Measurements from ENCODE around the gene UNC93A.
A peak's percentile ranks its signal among the peaks of the same experiment; 100 is the strongest.
"Not testable (repeated sequence)": the region's sequence is repeated elsewhere in the genome, so short reads cannot be mapped to it uniquely, and the experiment has no call there.

The UNC93A gene

GRCh38 chr6:167272151-167272550 is 19.0 kb upstream of the UNC93A start:
- no peak for DNase-seq

GRCh38 chr6:167272696-167273379 is 18.3 kb upstream of the UNC93A start:
- no peak for DNase-seq

- DNase-seq: no peak
Observed at GRCh38 chr6:167274270-167274669, 16.8 kb upstream of the UNC93A start.

GRCh38 chr6:167275001-167275400 is 16.1 kb upstream of the UNC93A start:
- no peak for DNase-seq

DNA sequence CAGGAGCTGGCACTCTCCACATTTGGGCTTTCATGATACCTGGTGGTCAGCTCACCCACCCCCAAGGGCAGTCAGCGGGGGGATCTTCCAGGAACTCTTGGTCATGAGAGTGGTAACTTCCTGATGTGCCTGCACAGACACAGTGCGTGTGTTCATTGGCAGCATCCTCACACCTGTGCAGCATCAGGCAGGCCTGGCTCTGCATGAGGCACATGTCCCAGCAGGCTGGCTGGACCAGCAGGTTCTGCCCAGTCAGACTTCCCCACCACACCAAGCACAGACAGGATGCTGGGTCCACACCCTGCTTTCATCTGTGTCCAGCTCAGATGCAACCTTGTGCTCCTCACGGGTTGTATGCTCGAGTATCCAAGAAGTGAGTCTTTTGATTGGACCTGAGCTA is 15.7 kb upstream of the UNC93A start:
- no peak for DNase-seq

- no peak for DNase-seq
Observed at GRCh38 chr6:167276772-167277533, 14.2 kb upstream of the UNC93A start.

GRCh38 chr6:167278173-167278940 is 12.8 kb upstream of the UNC93A start:
- DNase-seq: not testable (repeated sequence)

DNA sequence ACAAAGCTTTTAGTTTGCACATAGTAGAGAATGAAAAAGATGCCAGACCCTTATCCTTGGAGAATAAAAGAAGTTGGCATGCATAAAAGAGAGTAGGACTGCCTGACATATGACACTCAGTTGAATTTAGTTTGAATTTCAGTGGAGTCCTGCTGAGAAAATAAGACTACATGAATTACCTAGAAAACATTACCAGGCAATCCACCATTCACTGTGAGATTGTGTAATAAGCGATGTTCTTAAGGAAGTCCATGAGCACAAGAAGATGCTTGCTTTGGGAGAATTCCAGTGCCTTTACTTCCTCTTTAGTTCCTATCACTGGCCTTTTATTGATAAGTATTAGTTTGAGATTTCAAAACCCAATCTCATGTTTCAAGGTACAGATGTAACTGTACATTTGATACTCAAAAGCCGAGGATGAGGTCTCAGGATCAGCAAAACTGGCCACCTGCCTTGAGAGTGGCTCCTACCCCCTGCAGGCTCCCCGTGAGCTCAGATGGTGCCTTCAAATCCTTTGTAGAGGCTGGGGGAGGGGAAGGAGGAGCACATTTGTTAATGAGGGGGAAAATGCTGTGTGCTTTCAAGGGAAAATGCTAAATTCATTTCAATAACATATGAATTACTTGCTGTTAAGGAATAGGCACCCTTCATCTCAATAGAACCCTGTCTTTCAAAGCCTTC is 11.2 kb upstream of the UNC93A start:
- DNase-seq: no peak

DNA sequence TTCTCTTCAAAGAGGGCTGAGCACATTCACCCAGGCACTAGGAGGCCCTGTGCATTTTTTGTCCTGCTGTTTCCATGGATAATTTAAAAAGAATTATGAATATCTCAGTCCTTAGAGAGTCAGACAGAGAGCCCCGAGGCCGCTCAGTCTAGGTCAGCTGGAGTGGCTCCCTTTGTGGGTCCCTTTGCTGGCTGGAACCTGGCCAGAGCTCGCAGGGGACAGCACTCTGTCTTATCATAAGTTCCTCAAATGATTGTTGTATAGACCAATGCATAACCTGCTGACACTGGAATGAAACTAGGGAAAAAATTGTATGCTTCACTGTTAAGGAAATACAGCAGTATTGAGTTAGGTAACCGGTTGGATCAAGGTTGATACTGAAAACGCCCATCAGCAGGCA is 10.6 kb upstream of the UNC93A start:
- DNase-seq: not testable (repeated sequence)

GRCh38 chr6:167282165-167282564 is 8.9 kb upstream of the UNC93A start:
- DNase-seq: no peak

GRCh38 chr6:167284565-167284964 is 6.5 kb upstream of the UNC93A start:
- DNase-seq: not testable (repeated sequence)

GRCh38 chr6:167285077-167285770 is 5.9 kb upstream of the UNC93A start:
- DNase-seq: no peak

GRCh38 chr6:167287513-167288048 is 3.5 kb upstream of the UNC93A start:
- no peak for DNase-seq

- DNase-seq: peak in 1 of 4 experiments; percentile 5
Observed at GRCh38 chr6:167288591-167289225, 2.4 kb upstream of the UNC93A start.

GRCh38 chr6:167289291-167289690 is 1.8 kb upstream of the UNC93A start:
- DNase-seq: not testable (repeated sequence)

- DNase-seq: no peak
Observed at GRCh38 chr6:167291623-167292300, 647 bp downstream of the UNC93A start.

- no peak for DNase-seq
Observed at GRCh38 chr6:167292301-167293087, 1.4 kb downstream of the UNC93A start.

DNA sequence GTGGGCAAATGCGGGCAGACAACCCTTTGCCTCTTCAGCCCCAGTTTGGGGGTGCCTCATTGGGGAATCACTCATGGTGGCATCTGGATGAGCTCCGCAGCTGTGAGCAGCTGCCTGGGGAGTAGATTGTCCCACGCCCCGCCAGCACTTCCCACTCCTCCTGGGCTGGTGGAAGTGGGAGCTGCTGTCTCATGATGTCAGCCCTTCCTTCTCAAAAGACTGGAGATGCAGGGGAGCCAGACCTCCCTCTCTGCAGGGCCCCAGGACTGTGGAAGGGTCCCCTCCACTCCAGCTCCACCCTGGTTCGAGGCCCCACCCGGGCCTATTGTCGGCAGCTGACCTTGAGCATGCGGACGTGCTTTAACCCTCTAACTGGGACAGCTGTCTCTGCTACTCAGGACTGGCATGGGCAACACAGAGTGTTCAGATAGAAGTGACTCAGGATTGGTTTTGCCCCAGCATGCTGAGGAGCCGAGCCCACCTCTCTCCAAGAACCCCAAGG is 2.0 kb downstream of the UNC93A start:
- DNase-seq: no peak

GRCh38 chr6:167293590-167294091 is 2.5 kb downstream of the UNC93A start:
- DNase-seq: no peak

DNA sequence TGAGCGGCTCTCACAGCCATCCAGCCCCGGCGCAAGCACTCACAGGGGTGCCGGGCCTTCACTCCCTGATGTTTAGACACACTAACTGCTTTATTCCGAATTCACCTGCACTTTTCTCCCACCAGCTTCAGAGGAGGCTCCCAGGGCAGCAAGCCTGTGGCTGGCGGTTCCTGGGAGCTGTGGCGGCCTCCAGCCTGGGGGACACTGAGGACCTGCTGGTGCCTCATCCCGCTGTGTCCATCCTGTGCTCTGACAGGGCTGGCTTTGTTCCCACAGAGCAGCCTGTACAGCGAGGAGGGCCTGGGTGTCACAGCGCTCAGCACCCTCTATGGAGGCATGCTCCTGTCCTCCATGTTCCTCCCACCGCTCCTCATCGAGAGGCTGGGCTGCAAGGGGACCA is 3.1 kb downstream of the UNC93A start:
- DNase-seq: no peak
